Measurements from ENCODE around the gene SGMS1. TPM values are rescaled to one million over a fixed set of nuclear protein-coding genes. Genes with fewer than 3 reads are reported as not detected.

SGMS1 gene
- polyA plus RNA-seq, 1 donor (not counting 4 experiments of a cell fraction or from before 2014, with no cell fraction given), result 18.3 TPM

DNA sequence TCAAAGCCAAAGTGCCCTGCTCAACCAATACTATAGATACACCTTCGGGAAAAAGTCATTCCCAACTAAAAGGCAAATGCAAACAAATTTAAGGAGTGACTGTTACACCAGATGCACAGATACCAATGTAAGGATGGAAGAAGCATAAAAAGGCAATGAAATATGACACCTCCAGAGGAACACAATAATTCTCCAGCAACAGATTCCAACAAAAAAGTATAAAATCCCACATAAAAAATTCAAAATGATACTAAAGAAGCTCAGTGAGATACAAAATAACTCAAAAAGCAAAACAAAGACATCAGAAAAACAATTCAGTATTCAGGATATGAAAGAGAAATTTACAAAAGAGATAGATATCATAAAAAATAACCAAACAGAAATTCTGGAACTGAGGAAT, 328.4 kb downstream of the SGMS1 start:
- FAIRE-seq (no peak), DNase-seq (ENCODE audit: low read depth, low spot score) (no peak)
- H3K27me3 ChIP-seq (ENCODE audit: control insufficient read depth, extremely low read depth, insufficient read depth, low read length), result no peaks in the 10 kb centered on the region
- H2AFZ ChIP-seq (ENCODE audit: control insufficient read depth, low read length), result no peak overlapping the region
- H3K9ac ChIP-seq (ENCODE audit: control insufficient read depth, extremely low read depth, insufficient read depth, low read length), result no peak overlapping the region
- no peak overlapping the region for H3K27ac ChIP-seq (ENCODE audit: control insufficient read depth, insufficient read depth, low read length)
- no peak overlapping the region for H3K4me3 ChIP-seq (ENCODE audit: control insufficient read depth in 2 of 3, extremely low read depth in 1 of 3, insufficient read depth in 2 of 3, low read depth in 1 of 3, low read length in 3 of 3)
- TF ChIP-seq CTCF (optimal IDR thresholded peaks at IDR 0.05 in 1 of 3, IDR thresholded peaks at IDR 0.05 in 1 of 3, conservative IDR thresholded peaks at IDR 0.05 in 1 of 3; ENCODE audit: extremely low read depth in 1 of 3, insufficient read depth in 2 of 3, low read length in 3 of 3) (no peak), EZH2 (IDR thresholded peaks at IDR 0.05; ENCODE audit: low read length) (no peak)
- H3K79me2 ChIP-seq (ENCODE audit: control insufficient read depth, insufficient read depth, low read length), result no peaks in the 10 kb centered on the region
- dilution Hi-C loops (cut with MboI; ENCODE audit: extremely low pct_ligation_motif_present, low sequenced_read_pairs), result no loop called here
- H3K4me1 ChIP-seq (ENCODE audit: control insufficient read depth, extremely low read depth, insufficient read depth, low read length), result no peaks in the 10 kb centered on the region
- no peak overlapping the region for H3K4me2 ChIP-seq (ENCODE audit: control insufficient read depth, extremely low read depth, insufficient read depth, low read depth, low read length)
- H3K9me3 ChIP-seq (ENCODE audit: control insufficient read depth, low read depth, low read length), result no peaks in the 10 kb centered on the region
- H4K20me1 ChIP-seq (ENCODE audit: control insufficient read depth, extremely low read depth, insufficient read depth, low read length), result no peaks in the 10 kb centered on the region
- no peaks in the 10 kb centered on the region for H3K9me1 ChIP-seq (ENCODE audit: control insufficient read depth, extremely low read depth, insufficient read depth, low read length)
- no peaks in the 10 kb centered on the region for H3K36me3 ChIP-seq (ENCODE audit: control insufficient read depth in 2 of 2, extremely low read depth in 1 of 2, insufficient read depth in 2 of 2, low read length in 2 of 2)

DNA sequence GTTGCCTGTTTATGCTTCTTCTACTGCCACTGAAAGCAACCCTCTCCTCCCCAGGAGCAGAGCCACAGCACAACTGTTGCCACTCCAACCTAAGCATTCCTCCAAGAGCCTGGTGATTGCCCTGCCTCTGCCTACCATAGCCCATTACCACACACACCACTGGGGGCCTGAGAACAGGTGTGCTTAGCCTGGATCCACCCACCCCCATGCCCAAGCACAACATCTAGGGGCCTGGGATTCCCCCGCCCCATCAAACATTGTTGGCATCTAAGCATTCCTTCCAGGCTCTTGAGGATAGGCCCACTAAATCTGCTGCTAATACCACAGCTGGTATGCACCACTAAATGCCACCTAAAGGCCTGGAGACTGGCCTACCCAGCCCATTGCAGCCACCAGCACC, 329.2 kb downstream of the SGMS1 start:
- dilution Hi-C loops (cut with MboI; ENCODE audit: extremely low pct_ligation_motif_present, low sequenced_read_pairs), result no loop called here
- FAIRE-seq, result no peak
- Histone ChIP-seq H3K9me3 (ENCODE audit: control insufficient read depth, low read depth, low read length) (no peaks in the 10 kb centered on the region), H3K9ac (ENCODE audit: control insufficient read depth, extremely low read depth, insufficient read depth, low read length) (no peak overlapping the region), H3K79me2 (ENCODE audit: control insufficient read depth, insufficient read depth, low read length) (no peaks in the 10 kb centered on the region), H2AFZ (ENCODE audit: control insufficient read depth, low read length) (no peak overlapping the region), H3K4me2 (ENCODE audit: control insufficient read depth, extremely low read depth, insufficient read depth, low read depth, low read length) (no peak overlapping the region), H3K9me1 (ENCODE audit: control insufficient read depth, extremely low read depth, insufficient read depth, low read length) (no peaks in the 10 kb centered on the region), H4K20me1 (ENCODE audit: control insufficient read depth, extremely low read depth, insufficient read depth, low read length) (no peaks in the 10 kb centered on the region), H3K27me3 (ENCODE audit: control insufficient read depth, extremely low read depth, insufficient read depth, low read length) (no peaks in the 10 kb centered on the region), H3K36me3 (ENCODE audit: control insufficient read depth in 2 of 2, extremely low read depth in 1 of 2, insufficient read depth in 2 of 2, low read length in 2 of 2) (no peaks in the 10 kb centered on the region), H3K27ac (ENCODE audit: control insufficient read depth, insufficient read depth, low read length) (no peak overlapping the region), H3K4me3 (ENCODE audit: control insufficient read depth in 2 of 3, extremely low read depth in 1 of 3, insufficient read depth in 2 of 3, low read depth in 1 of 3, low read length in 3 of 3) (no peak overlapping the region), H3K4me1 (ENCODE audit: control insufficient read depth, extremely low read depth, insufficient read depth, low read length) (no peaks in the 10 kb centered on the region)
- TF ChIP-seq CTCF (optimal IDR thresholded peaks at IDR 0.05 in 1 of 3, IDR thresholded peaks at IDR 0.05 in 1 of 3, conservative IDR thresholded peaks at IDR 0.05 in 1 of 3; ENCODE audit: extremely low read depth in 1 of 3, insufficient read depth in 2 of 3, low read length in 3 of 3) (no peak), EZH2 (IDR thresholded peaks at IDR 0.05; ENCODE audit: low read length) (no peak)
- DNase-seq (ENCODE audit: low read depth, low spot score), result no peak
